ENCODE measurements around the gene XCR1. TPM values are rescaled to one million over a fixed set of nuclear protein-coding genes. Genes with fewer than 3 reads are reported as not detected.

Gene XCR1
- total RNA-seq, 2 experiments from 2014 or later, result not detected

DNA sequence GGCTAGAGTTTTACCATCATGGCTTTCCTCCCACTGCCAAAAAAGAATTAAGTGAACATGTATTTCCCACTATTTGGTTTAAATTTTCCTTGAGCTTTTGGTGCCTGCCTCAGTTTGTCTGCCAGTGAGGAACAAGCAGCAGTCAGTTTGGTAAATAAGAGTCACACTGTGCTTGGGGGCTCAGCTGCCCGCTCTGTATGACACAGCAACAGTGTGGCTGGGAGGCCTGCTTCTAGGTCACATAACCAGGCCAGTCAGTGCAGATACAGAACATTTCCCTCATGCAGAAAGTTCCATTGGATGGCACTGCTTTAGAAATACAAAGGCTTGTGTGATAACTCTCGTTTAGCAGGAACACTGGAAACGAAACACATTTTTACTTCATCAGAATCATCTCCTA is 57.3 kb downstream of the XCR1 start:
- peaks cover 39% of the 10 kb centered on the region for H3K4me1 Mint-ChIP-seq
- H3K27ac Mint-ChIP-seq, result no peak overlapping the region
- H3K27me3 Mint-ChIP-seq, result peaks cover 3% of the 10 kb centered on the region
- peaks cover 58% of the 10 kb centered on the region for H3K36me3 Mint-ChIP-seq
- H3K9me3 Mint-ChIP-seq, result no peaks in the 10 kb centered on the region
- H3K4me3 Mint-ChIP-seq, result no peak overlapping the region
- no peak for DNase-seq

- Mint-ChIP-seq H3K4me1 (peaks cover 43% of the 10 kb centered on the region), H3K9me3 (no peaks in the 10 kb centered on the region), H3K27ac (no peak overlapping the region), H3K36me3 (peaks cover 57% of the 10 kb centered on the region), H3K27me3 (peaks cover 3% of the 10 kb centered on the region), H3K4me3 (no peak overlapping the region)
- no peak for DNase-seq
These were observed 58.2 kb downstream of the XCR1 start for GRCh38 chr3:45969116-45969515.

GRCh38 chr3:45968706-45969105 is 58.6 kb downstream of the XCR1 start:
- Mint-ChIP-seq H3K4me3 (no peak overlapping the region), H3K36me3 (peaks cover 59% of the 10 kb centered on the region), H3K4me1 (peaks cover 47% of the 10 kb centered on the region), H3K9me3 (no peaks in the 10 kb centered on the region), H3K27me3 (peaks cover 3% of the 10 kb centered on the region), H3K27ac (no peak overlapping the region)
- DNase-seq, result no peak

DNA sequence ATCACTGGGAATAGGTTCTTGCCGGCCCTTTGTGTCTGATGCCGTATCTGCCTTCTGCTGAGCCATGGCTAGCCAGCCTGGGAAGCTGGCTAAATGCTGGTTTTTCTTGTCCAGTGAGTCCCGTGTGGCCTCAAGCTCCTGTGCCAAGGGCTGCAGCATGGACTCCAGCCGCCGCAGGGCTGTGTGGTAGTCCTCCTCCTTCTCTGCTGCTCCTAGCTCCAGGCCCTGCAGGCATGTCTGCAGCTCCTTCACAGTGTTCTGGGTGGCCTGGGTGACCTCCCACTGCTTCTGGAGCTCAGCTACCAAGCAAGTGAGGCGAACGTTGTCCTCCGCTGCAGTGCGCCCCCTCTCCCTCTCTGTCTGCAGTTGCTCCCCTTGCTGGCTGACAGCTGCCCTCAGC is 59.1 kb downstream of the XCR1 start:
- H3K4me3 Mint-ChIP-seq, result no peak overlapping the region
- H3K9me3 Mint-ChIP-seq, result no peaks in the 10 kb centered on the region
- no peak overlapping the region for H3K27ac Mint-ChIP-seq
- peaks cover 52% of the 10 kb centered on the region for H3K4me1 Mint-ChIP-seq
- H3K36me3 Mint-ChIP-seq, result peaks cover 56% of the 10 kb centered on the region
- DNase-seq, result no peak
- H3K27me3 Mint-ChIP-seq, result peaks cover 3% of the 10 kb centered on the region

DNA sequence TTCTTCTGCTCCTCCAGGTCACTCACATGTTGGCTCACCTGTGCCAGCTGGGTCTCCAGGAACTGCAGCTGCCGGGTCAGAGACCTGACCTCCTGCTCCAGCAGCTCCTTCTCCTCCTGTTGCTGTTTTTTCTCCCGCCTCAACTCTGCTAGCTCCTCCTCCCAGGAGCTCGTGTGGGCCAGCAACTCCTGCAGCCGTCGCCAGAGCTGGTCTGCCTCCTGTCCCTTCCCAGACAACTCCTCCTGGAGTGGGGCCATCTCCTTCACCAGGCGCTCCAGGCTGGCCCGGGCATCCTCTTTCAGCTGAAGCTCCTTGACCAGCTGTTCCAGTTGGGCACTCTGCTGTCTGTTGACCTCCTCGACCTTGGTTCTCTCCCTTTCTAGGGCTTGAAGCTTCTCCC is 59.6 kb downstream of the XCR1 start:
- DNase-seq, result no peak
- peaks cover 52% of the 10 kb centered on the region for H3K4me1 Mint-ChIP-seq
- H3K27me3 Mint-ChIP-seq, result peaks cover 3% of the 10 kb centered on the region
- H3K4me3 Mint-ChIP-seq, result no peak overlapping the region
- H3K27ac Mint-ChIP-seq, result no peak overlapping the region
- H3K36me3 Mint-ChIP-seq, result peaks cover 58% of the 10 kb centered on the region
- no peaks in the 10 kb centered on the region for H3K9me3 Mint-ChIP-seq

Other genes starting within 250 kb of the XCR1 start
- not detected for gene SLC6A20, start 230.9 kb downstream of the XCR1 start, total RNA-seq
- gene LZTFL1, start 185.4 kb downstream of the XCR1 start, total RNA-seq, result 1 to 10 TPM; 4.7 to 7.5 TPM
- gene CCR9, start 140.9 kb downstream of the XCR1 start, total RNA-seq, result not detected
- gene CXCR6, start 84.0 kb downstream of the XCR1 start, total RNA-seq, result under 1 TPM; 0.49 to 0.58 TPM
- gene FYCO1, start 31.7 kb downstream of the XCR1 start, total RNA-seq, result 10 to 100 TPM in 1 of 2 experiments, 1 to 10 TPM in 1; 9.4 to 10.2 TPM
- gene CCR1, start 180.8 kb upstream of the XCR1 start, total RNA-seq, result under 1 TPM in 1 of 2 experiments, not detected in 1; 0.14 TPM
- gene CCR3, start 215.0 kb upstream of the XCR1 start, total RNA-seq, result not detected